PC-9 (cell line): ENCODE results near the gene RETREG1. TPM values are rescaled to one million over a fixed set of nuclear protein-coding genes. Genes with fewer than 3 reads are reported as not detected.

Experiments
- BruUV-seq: library from RNA; stranded (reverse); fragments of 400-500 nt; replicated peaks from 2 replicates; lab custom pipeline; 2021; lab: Mats Ljungman, UMichigan
- CTCF ChIA-PET: fragments of 300-600 bp; sonication (Branson Sonifier 250); formaldehyde crosslinking; loops from one replicate; lab custom pipeline; 2022; ENCODE audit warnings: antibody characterized with exemption; lab: Charles Lee
- POLR2A ChIA-PET: fragments of 300-600 bp; sonication (Branson Sonifier 250); formaldehyde crosslinking; loops from one replicate; lab custom pipeline; 2022; ENCODE audit warnings: antibody characterized with exemption; ENCODE audit not compliant: unreplicated experiment; lab: Charles Lee
- DNase-seq, 2 experiments: peaks; one replicate each; pipeline versions ENCODE4 v3.0.0 to v3.0.0-alpha.2; 2015 to 2022; ENCODE audit warnings: mixed read lengths in 1 of 2
- H2AFZ ChIP-seq: fragments of 200-600 bp; sonication (generic); 2 replicates; pipeline ENCODE4 v1.8.1; 2017; ENCODE audit warnings: antibody characterized with exemption
- H3F3A ChIP-seq: fragments of 200-600 bp; sonication (generic); 2 replicates; pipeline ENCODE4 v1.8.1; 2017; ENCODE audit warnings: antibody characterized with exemption, mild to moderate bottlenecking, low read depth; ENCODE audit not compliant: insufficient read depth
- H3K27ac ChIP-seq: fragments of 200-600 bp; sonication (generic); 2 replicates; pipeline ENCODE4 v1.6.1; 2016; ENCODE audit warnings: mixed run types
- H3K27me3 ChIP-seq: fragments of 200-600 bp; sonication (generic); 2 replicates; pipeline ENCODE4 v1.6.1; 2016; ENCODE audit warnings: low read depth, mixed run types; ENCODE audit not compliant: insufficient read depth
- H3K36me3 ChIP-seq: fragments of 200-600 bp; sonication (generic); 2 replicates; pipeline ENCODE4 v1.6.1; 2016; ENCODE audit warnings: low read depth, mixed run types
- H3K4me1 ChIP-seq: fragments of 200-600 bp; sonication (generic); replicated peaks from 2 replicates; pipeline ENCODE4 v1.6.1; 2016; ENCODE audit warnings: mixed run types; ENCODE audit not compliant: insufficient read depth
- H3K4me2 ChIP-seq: fragments of 200-600 bp; sonication (generic); 2 replicates; pipeline ENCODE4 v1.6.1; 2017; ENCODE audit warnings: mixed run types
- H3K4me3 ChIP-seq: fragments of 200-600 bp; sonication (generic); 2 replicates; pipeline ENCODE4 v1.6.1; 2016; ENCODE audit warnings: mixed run types
- H3K79me2 ChIP-seq: fragments of 200-600 bp; sonication (generic); 2 replicates; pipeline ENCODE4 v1.6.1; 2017; ENCODE audit warnings: low read depth, mixed run types
- H3K9me2 ChIP-seq: fragments of 200-600 bp; sonication (generic); 2 replicates; pipeline ENCODE4 v1.8.1; 2017; ENCODE audit warnings: mild to moderate bottlenecking; ENCODE audit not compliant: insufficient read depth
- H3K9me3 ChIP-seq: fragments of 200-600 bp; sonication (generic); 2 replicates; pipeline ENCODE4 v1.8.1; 2016; ENCODE audit warnings: low read depth; ENCODE audit not compliant: insufficient read depth
- H4K20me1 ChIP-seq: fragments of 200-600 bp; sonication (generic); 2 replicates; pipeline ENCODE4 v1.8.1; 2017; ENCODE audit not compliant: insufficient read depth
- EZH2 ChIP-seq: fragments of 200-600 bp; sonication (generic); IDR thresholded peaks from 2 replicates; pipeline ENCODE4 v1.8.0; 2017; ENCODE audit warnings: antibody characterized with exemption, low read depth
- intact Hi-C: fragments of 100-400 bp; cut with micrococcal nuclease; formaldehyde crosslinking; loops from one replicate; pipeline ENCODE4 v1.10.0; 2022; ENCODE audit not compliant: unreplicated experiment
- total RNA-seq: library from RNA; stranded (reverse); gene quantifications from 2 replicates; pipeline ENCODE4 v1.2.3, GENCODE V29; 2021
- TF ChIP-seq, protein P1 (sequence below): fragments of 200-600 bp; sonication (generic); conservative IDR thresholded peaks from 2 replicates; pipeline ENCODE4 v1.6.1; 2017; ENCODE audit warnings: mixed run types, antibody characterized with exemption, mild to moderate bottlenecking, moderate library complexity

The RETREG1 gene
- total RNA-seq, 1 experiment from 2014 or later = 9.7 TPM

DNA sequence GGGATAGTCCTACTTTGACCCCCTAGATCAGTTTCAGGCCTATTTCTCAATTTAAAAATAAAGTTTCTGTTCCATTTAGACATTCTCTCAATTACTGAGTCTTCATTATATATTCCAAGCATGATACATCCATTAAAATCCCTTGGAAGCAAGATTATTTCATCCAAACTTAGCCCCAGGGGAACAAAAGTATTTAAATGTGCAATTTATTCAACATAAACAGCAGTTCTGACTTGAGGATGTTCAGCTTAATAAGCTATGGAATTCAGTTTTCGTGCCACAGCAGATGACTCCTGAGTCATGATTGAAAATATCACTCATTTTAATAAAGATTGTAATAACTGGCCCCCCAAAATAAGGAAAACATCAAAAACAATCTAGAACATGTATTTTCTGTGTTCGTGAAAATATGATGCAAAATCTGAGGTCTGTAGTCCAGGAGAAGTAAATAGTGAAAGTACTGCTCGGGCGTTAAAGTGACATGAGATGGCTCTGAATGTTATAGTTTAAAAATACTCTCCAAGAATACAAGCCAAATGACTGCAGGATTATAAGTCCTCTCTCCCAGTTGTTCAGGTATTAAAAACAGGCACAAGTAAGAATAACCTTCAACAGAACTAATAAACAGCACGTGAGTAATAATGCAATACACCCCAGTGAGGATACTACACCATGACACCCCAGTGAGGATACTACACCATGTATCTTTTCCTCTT, 67.1 kb downstream of the RETREG1 start:
- TF ChIP-seq, protein P1, sequence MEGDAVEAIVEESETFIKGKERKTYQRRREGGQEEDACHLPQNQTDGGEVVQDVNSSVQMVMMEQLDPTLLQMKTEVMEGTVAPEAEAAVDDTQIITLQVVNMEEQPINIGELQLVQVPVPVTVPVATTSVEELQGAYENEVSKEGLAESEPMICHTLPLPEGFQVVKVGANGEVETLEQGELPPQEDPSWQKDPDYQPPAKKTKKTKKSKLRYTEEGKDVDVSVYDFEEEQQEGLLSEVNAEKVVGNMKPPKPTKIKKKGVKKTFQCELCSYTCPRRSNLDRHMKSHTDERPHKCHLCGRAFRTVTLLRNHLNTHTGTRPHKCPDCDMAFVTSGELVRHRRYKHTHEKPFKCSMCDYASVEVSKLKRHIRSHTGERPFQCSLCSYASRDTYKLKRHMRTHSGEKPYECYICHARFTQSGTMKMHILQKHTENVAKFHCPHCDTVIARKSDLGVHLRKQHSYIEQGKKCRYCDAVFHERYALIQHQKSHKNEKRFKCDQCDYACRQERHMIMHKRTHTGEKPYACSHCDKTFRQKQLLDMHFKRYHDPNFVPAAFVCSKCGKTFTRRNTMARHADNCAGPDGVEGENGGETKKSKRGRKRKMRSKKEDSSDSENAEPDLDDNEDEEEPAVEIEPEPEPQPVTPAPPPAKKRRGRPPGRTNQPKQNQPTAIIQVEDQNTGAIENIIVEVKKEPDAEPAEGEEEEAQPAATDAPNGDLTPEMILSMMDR = no peak
- TF ChIP-seq EZH2 = no peak
- no peak overlapping the region for H3K27ac ChIP-seq
- no peaks in the 10 kb centered on the region for H4K20me1 ChIP-seq
- H2AFZ ChIP-seq = no peak overlapping the region
- POLR2A ChIA-PET = no interaction called here
- H3K4me3 ChIP-seq = peak overlapping the region; percentile 36; the same call in 1 of the 2 replicates
- no peaks in the 10 kb centered on the region for H3K9me3 ChIP-seq
- DNase-seq = no peak
- BruUV-seq = no TSS peak
- H3K27me3 ChIP-seq = no peaks in the 10 kb centered on the region
- H3K36me3 ChIP-seq = no peaks in the 10 kb centered on the region
- H3K4me1 ChIP-seq = peaks cover 11% of the 10 kb centered on the region
- H3K79me2 ChIP-seq = no peaks in the 10 kb centered on the region
- intact Hi-C loops = loop anchor here (1.0 to 5.0 kb wide), 5 partner anchors 40 to 202 kb away; no protein-coding TSS in a partner anchor
- H3F3A ChIP-seq = no peaks in the 10 kb centered on the region; the same call in 1 of the 2 replicates
- CTCF ChIA-PET = interaction anchor here (0.7 to 1.7 kb wide), 4 partner anchors 13 to 168 kb away, joined by 3 to 6 read pairs (median 3); no protein-coding TSS in a partner anchor
- H3K4me2 ChIP-seq = peak overlapping the region; percentile 61
- H3K9me2 ChIP-seq = no peaks in the 10 kb centered on the region

DNA sequence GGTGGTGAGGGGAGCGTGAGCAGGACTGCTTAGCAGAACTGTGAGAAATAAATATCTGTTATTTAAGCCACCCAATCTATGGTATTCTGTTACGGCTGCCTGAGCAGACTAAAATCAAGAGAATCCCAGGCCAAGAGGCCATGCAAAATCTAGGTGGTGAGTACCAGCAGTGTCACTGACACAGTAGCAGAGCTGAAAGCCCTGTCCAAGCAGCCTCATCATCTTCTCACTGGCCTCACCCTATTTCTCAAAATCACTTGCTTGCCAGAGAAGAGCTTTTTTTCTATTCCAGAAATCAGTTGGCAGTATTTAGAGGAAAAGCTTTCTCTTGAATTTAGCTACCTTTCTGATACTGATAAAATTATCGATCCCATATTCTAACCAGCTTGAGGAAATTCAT, 68.0 kb downstream of the RETREG1 start:
- DNase-seq = no peak
- H3K27ac ChIP-seq = no peak overlapping the region
- H3K36me3 ChIP-seq = no peaks in the 10 kb centered on the region
- H3K4me3 ChIP-seq = no peak overlapping the region
- no peaks in the 10 kb centered on the region; the same call in 1 of the 2 replicates for H3F3A ChIP-seq
- BruUV-seq = no TSS peak
- no peak overlapping the region for H2AFZ ChIP-seq
- no peak overlapping the region for H3K4me2 ChIP-seq
- H3K27me3 ChIP-seq = no peaks in the 10 kb centered on the region
- no peaks in the 10 kb centered on the region for H4K20me1 ChIP-seq
- intact Hi-C loops = no loop called here
- no peaks in the 10 kb centered on the region for H3K79me2 ChIP-seq
- POLR2A ChIA-PET = no interaction called here
- TF ChIP-seq, protein P1 = no peak
- TF ChIP-seq EZH2 = no peak
- CTCF ChIA-PET = interaction anchor here (0.7 to 1.7 kb wide), 5 partner anchors 12 to 652 kb away, joined by 3 to 6 read pairs (median 3); no protein-coding TSS in a partner anchor
- no peaks in the 10 kb centered on the region for H3K9me2 ChIP-seq
- peaks cover 16% of the 10 kb centered on the region for H3K4me1 ChIP-seq
- H3K9me3 ChIP-seq = no peaks in the 10 kb centered on the region

DNA sequence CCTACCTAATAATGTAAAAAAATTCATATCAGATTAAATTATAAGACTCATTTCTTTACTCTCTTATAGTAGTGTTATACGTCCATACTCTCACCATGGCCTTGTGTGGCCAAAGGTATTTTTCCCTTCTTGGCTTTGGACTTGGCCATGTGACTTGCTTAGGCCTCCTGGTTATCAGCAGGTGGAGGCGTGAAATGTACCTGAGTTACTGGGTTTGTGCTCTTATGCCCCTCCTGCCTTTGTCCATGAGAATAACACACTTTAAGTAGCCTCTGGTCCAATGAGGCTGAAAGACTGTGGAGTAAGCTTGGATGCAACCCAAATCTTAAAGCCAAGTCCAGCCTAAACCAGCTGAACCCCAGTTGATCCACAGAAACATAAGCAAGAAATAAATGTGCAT, 68.7 kb downstream of the RETREG1 start:
- Histone ChIP-seq H3K27me3 (no peaks in the 10 kb centered on the region), H3K36me3 (no peaks in the 10 kb centered on the region), H3K4me2 (no peak overlapping the region), H3K79me2 (no peaks in the 10 kb centered on the region), H4K20me1 (no peaks in the 10 kb centered on the region), H3K9me3 (no peaks in the 10 kb centered on the region), H3K4me1 (peaks cover 16% of the 10 kb centered on the region), H2AFZ (no peak overlapping the region), H3K27ac (no peak overlapping the region), H3K4me3 (no peak overlapping the region), H3F3A (no peaks in the 10 kb centered on the region; the same call in 1 of the 2 replicates), H3K9me2 (no peaks in the 10 kb centered on the region)
- no TSS peak for BruUV-seq
- DNase-seq = no peak
- POLR2A ChIA-PET = no interaction called here
- TF ChIP-seq, protein P1 = no peak
- no peak for TF ChIP-seq EZH2
- CTCF ChIA-PET = interaction anchor here (0.6 to 1.7 kb wide), 4 partner anchors 58 to 653 kb away, joined by 3 to 6 read pairs (median 3); no protein-coding TSS in a partner anchor
- intact Hi-C loops = no loop called here
